ENCODE data around the gene NKAIN2.

NKAIN2 gene

DNA sequence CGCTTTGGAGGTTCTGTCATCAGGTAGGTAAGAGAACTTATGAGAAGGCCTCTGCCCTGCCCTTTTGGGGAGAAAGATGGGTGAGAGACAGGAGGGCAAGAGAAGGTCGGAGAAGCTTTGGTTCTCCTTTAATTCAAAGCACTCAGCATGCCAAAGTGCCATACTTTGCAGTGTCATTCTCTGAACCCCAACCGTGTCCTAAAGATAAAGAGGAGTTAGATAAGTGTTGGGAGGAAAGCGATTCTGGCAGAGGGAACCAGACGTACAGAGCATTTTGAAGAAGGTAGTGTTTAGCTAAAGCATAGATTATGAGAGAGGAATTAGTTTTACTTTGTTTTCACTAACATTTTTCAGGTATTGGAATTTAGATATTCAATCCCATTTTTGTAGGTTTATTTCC, 40.3 kb downstream of the NKAIN2 start:
- no peak for DNase-seq (ENCODE audit: extremely low read depth, low read depth)
- TF ChIP-seq, protein P1, sequence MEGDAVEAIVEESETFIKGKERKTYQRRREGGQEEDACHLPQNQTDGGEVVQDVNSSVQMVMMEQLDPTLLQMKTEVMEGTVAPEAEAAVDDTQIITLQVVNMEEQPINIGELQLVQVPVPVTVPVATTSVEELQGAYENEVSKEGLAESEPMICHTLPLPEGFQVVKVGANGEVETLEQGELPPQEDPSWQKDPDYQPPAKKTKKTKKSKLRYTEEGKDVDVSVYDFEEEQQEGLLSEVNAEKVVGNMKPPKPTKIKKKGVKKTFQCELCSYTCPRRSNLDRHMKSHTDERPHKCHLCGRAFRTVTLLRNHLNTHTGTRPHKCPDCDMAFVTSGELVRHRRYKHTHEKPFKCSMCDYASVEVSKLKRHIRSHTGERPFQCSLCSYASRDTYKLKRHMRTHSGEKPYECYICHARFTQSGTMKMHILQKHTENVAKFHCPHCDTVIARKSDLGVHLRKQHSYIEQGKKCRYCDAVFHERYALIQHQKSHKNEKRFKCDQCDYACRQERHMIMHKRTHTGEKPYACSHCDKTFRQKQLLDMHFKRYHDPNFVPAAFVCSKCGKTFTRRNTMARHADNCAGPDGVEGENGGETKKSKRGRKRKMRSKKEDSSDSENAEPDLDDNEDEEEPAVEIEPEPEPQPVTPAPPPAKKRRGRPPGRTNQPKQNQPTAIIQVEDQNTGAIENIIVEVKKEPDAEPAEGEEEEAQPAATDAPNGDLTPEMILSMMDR (IDR thresholded peaks at IDR 0.05; ENCODE audit: low read depth, low read length, missing control alignments) = no peak
- H3K4me3 ChIP-seq (replicated peaks; ENCODE audit: low read depth, low read length) = no peak overlapping the region

DNA sequence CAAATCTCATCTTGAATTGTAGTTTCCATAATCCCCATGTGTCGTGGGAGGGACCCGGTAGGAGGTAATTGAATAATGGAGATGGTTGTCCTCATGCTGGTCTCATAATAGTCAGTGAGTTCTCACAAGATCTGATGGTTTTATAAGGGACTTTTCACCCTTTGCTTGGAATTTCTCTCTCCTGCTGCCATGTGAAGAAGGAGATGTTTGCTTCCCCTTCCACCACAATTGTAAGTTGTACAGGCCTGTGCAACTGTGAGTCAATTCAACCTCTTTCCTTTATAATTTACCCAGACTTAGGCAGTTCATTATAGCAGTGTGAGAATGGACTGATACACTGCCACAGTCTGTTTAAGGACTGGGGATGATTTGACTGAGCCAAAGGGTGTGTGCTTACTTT, 44.7 kb downstream of the NKAIN2 start:
- no peak for DNase-seq (ENCODE audit: extremely low read depth, low read depth)
- H3K4me3 ChIP-seq (replicated peaks; ENCODE audit: low read depth, low read length) = no peak overlapping the region
- TF ChIP-seq, protein P1 (IDR thresholded peaks at IDR 0.05; ENCODE audit: low read depth, low read length, missing control alignments) = no peak

DNA sequence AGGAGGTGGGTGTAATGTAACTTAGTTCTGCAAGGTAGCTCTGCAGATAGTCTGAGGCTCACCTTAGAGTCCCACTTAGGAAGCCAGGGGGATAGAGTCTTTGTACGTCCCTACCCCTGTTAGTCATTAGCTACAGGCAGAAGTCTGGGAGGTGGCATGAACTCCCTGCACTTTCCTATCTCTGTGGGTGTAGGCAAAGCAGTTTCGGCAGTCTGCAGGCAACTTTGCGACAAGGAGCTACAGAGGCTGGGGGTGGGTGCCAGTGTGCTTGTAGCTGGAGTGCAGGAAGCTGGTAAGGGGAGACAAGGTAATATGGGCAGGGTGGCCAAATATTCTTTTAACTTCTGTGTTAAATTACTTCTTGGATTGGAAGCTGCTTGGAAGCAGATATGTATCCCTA, 45.7 kb downstream of the NKAIN2 start:
- TF ChIP-seq, protein P1 (IDR thresholded peaks at IDR 0.05; ENCODE audit: low read depth, low read length, missing control alignments) = no peak
- no peak overlapping the region for H3K4me3 ChIP-seq (replicated peaks; ENCODE audit: low read depth, low read length)
- no peak for DNase-seq (ENCODE audit: extremely low read depth, low read depth)

DNA sequence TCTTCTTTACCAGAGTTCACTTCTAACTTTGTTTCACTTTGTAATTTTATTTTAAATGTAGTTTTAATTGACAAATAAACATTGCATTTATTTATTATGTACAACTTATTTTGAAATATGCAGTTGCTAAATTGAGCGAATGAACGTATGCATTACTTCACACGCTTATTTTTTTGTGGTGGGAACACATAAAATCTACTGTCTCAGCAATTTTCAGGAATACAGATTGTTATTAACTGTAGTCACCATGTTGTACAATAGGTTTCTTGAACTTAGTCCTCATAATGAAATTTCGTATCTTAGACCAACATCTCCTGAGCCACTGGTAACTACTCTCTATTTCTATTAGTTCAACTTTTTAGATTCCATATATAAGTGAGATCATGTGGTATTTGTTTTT, 46.9 kb downstream of the NKAIN2 start:
- no peak for DNase-seq (ENCODE audit: extremely low read depth, low read depth)
- H3K4me3 ChIP-seq (replicated peaks; ENCODE audit: low read depth, low read length) = no peak overlapping the region
- TF ChIP-seq, protein P1 (IDR thresholded peaks at IDR 0.05; ENCODE audit: low read depth, low read length, missing control alignments) = no peak

DNA sequence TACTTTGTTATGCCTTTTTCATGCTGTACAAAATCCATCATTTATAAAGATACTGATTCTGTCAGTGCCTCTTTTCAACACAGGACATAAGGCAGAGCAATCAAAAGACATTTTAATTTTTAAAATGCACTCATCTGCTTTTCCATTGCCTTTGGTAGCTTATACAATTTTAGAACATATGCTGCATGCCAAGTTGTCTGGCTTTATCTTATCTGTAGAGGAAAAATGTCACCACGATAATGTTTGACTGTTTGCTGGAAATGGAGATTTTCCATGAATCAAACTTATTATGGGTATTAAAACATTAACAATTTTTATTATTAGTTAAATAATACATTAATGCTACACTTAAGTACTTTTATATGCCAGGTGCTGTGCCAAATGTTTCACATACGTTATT, 50.5 kb downstream of the NKAIN2 start:
- DNase-seq (ENCODE audit: extremely low read depth, low read depth) = no peak
- TF ChIP-seq, protein P1 (IDR thresholded peaks at IDR 0.05; ENCODE audit: low read depth, low read length, missing control alignments) = no peak
- no peak overlapping the region for H3K4me3 ChIP-seq (replicated peaks; ENCODE audit: low read depth, low read length)

DNA sequence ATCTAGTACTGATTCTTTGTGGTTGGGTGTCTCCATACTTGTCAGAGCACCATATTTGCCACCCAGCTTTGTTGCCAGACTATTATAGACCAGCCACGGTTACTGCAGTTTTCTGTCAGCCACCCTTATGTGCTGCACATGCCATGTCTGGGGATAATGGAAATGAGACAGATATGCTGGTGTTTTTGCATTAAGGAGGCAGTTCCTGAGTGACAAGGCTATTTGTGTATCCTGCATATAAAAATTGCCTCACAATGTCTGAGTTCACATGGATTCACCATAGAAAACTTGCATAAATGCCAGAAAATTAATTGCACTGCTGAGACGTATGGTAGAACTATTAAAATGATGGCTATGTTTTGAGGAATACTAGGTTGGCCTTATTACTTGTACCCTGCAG, 51.8 kb downstream of the NKAIN2 start:
- H3K4me3 ChIP-seq (replicated peaks; ENCODE audit: low read depth, low read length) = no peak overlapping the region
- no peak for DNase-seq (ENCODE audit: extremely low read depth, low read depth)
- TF ChIP-seq, protein P1 (IDR thresholded peaks at IDR 0.05; ENCODE audit: low read depth, low read length, missing control alignments) = no peak

DNA sequence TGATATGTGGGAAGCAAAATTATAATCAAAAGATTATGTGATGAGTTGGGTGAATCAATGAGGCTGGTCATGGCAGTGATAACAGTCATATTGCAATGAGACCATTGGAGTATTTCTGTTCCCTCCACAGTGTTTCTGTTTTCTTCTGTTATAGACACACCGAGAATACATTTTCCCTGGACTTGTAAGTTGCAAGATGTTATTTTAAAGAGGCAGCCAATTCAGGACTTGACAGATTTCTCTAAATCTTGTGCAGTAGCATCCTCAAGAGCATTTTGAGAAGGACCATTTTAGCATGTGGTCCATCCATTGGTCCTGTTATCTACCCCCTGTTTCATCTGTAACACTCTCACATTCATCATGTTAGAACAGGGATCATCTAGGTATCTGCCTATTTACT, 55.6 kb downstream of the NKAIN2 start:
- TF ChIP-seq, protein P1 (IDR thresholded peaks at IDR 0.05; ENCODE audit: low read depth, low read length, missing control alignments) = no peak
- H3K4me3 ChIP-seq (replicated peaks; ENCODE audit: low read depth, low read length) = no peak overlapping the region
- no peak for DNase-seq (ENCODE audit: extremely low read depth, low read depth)

Measured in HFF-Myc (cell line).